Muscle of arm (tissue), 12 donors: Measurements from ENCODE around the gene RXFP1. TPM values are rescaled to one million over a fixed set of nuclear protein-coding genes. Genes with fewer than 3 reads are reported as not detected.
"Not testable (repeated sequence)": the region's sequence is repeated elsewhere in the genome, so short reads cannot be mapped to it uniquely, and the experiment has no call there.

Source experiments
- DNase-seq: peaks from one replicate; pipeline ENCODE4 v3.0.0-alpha.2; 2013
- polyA plus RNA-seq, 12 donors: library from polyadenylated mRNA; unstranded; fragments of 120-200 nt; gene quantifications; one replicate each; pipeline ENCODE4 v1.2.1, GENCODE V29; 2013; ENCODE audit not compliant: insufficient read length in 12 of 12

Gene RXFP1
- polyA plus RNA-seq, 12 donors, result 0.05 to 0.48 (median 0.13) TPM; not detected in 2

GRCh38 chr4:158609116-158609515, 87.4 kb downstream of the RXFP1 start:
- no peak for DNase-seq

GRCh38 chr4:158610790-158611189, 89.1 kb downstream of the RXFP1 start:
- no peak for DNase-seq

- DNase-seq, result no peak
Measured at GRCh38 chr4:158613046-158613445, 91.4 kb downstream of the RXFP1 start.

GRCh38 chr4:158617956-158618355, 96.3 kb downstream of the RXFP1 start:
- no peak for DNase-seq

GRCh38 chr4:158621729-158622128, 100.0 kb downstream of the RXFP1 start:
- no peak for DNase-seq

GRCh38 chr4:158622251-158622650, 100.6 kb downstream of the RXFP1 start:
- no peak for DNase-seq

- peak; percentile 48 for DNase-seq
Measured at GRCh38 chr4:158624889-158625478, 103.3 kb downstream of the RXFP1 start.

- DNase-seq, result no peak
Measured at GRCh38 chr4:158625544-158625943, 103.9 kb downstream of the RXFP1 start.

- no peak for DNase-seq
Measured at GRCh38 chr4:158630893-158631292, 109.2 kb downstream of the RXFP1 start.

GRCh38 chr4:158636619-158637018, 114.9 kb downstream of the RXFP1 start:
- no peak for DNase-seq

- DNase-seq, result no peak
Measured at GRCh38 chr4:158644356-158644755, 122.7 kb downstream of the RXFP1 start.

GRCh38 chr4:158644760-158645159, 123.1 kb downstream of the RXFP1 start:
- no peak for DNase-seq

GRCh38 chr4:158649111-158649680, 127.5 kb downstream of the RXFP1 start:
- no peak for DNase-seq

- no peak for DNase-seq
Measured at GRCh38 chr4:158652920-158653319, 131.2 kb downstream of the RXFP1 start.

GRCh38 chr4:158656439-158656838, 134.8 kb downstream of the RXFP1 start:
- no peak for DNase-seq

- no peak for DNase-seq
Measured at GRCh38 chr4:158657291-158657690, 135.6 kb downstream of the RXFP1 start.

- not testable (repeated sequence) for DNase-seq
Measured at GRCh38 chr4:158663255-158663654, 141.6 kb downstream of the RXFP1 start.

- not testable (repeated sequence) for DNase-seq
Measured at GRCh38 chr4:158663707-158664625, 142.3 kb downstream of the RXFP1 start.

GRCh38 chr4:158664806-158665205, 143.1 kb downstream of the RXFP1 start:
- DNase-seq, result no peak

GRCh38 chr4:158666892-158667291, 145.2 kb downstream of the RXFP1 start:
- DNase-seq, result no peak

- no peak for DNase-seq
Measured at GRCh38 chr4:158667651-158668198, 146.0 kb downstream of the RXFP1 start.

- no peak for DNase-seq
Measured at GRCh38 chr4:158669310-158669709, 147.6 kb downstream of the RXFP1 start.
